CD4-positive, alpha-beta T cell treated with Interleukin-4 for 1 hour (primary cell): ENCODE measurements around the gene LGALS3.
"Not testable (repeated sequence)": the region's sequence is repeated elsewhere in the genome, so short reads cannot be mapped to it uniquely, and the experiment has no call there.

Experiments
- DNase-seq, 2 donors: peaks; one replicate each; pipeline ENCODE4 v3.0.0-alpha.2; 2020 to 2022

Gene LGALS3

GRCh38 chr14:55129086-55129427 is at the start of gene LGALS3:
Gene LGALS3, plus strand, starts transcription at chr14:55129252. Its CDS starts 8,122 bp downstream, at chr14:55137374.
- peak; percentile 20 to 31 for DNase-seq

- not testable (repeated sequence) for DNase-seq
Measured at GRCh38 chr14:55079961-55080360, 49.1 kb upstream of the LGALS3 start.

GRCh38 chr14:55084401-55085059 is 44.5 kb upstream of the LGALS3 start:
- DNase-seq = no peak

- DNase-seq = no peak
Measured at GRCh38 chr14:55085060-55085660, 43.9 kb upstream of the LGALS3 start.

- no peak for DNase-seq
Measured at GRCh38 chr14:55086938-55087337, 42.1 kb upstream of the LGALS3 start.

- no peak for DNase-seq
Measured at GRCh38 chr14:55088356-55088755, 40.7 kb upstream of the LGALS3 start.

- DNase-seq = no peak
Measured at GRCh38 chr14:55092341-55092740, 36.7 kb upstream of the LGALS3 start.

- no peak for DNase-seq
Measured at GRCh38 chr14:55094292-55095157, 34.5 kb upstream of the LGALS3 start.

GRCh38 chr14:55097881-55098560 is 31.0 kb upstream of the LGALS3 start:
- DNase-seq = peak; percentile 48 to 56

- DNase-seq = no peak
Measured at GRCh38 chr14:55098561-55098898, 30.5 kb upstream of the LGALS3 start.

GRCh38 chr14:55099756-55100155 is 29.3 kb upstream of the LGALS3 start:
- DNase-seq = no peak

- DNase-seq = no peak
Measured at GRCh38 chr14:55101698-55102097, 27.4 kb upstream of the LGALS3 start.

GRCh38 chr14:55102141-55102621 is 26.9 kb upstream of the LGALS3 start:
- peak; percentile 43 to 63 for DNase-seq

- DNase-seq = peak; percentile 59 to 65
Measured at GRCh38 chr14:55103005-55103640, 25.9 kb upstream of the LGALS3 start.

GRCh38 chr14:55103971-55104954 is 24.8 kb upstream of the LGALS3 start:
- peak in 1 of 2 donors; percentile 19 for DNase-seq

GRCh38 chr14:55105991-55106390 is 23.1 kb upstream of the LGALS3 start:
- no peak for DNase-seq

- peak; percentile 44 to 73 for DNase-seq
Measured at GRCh38 chr14:55107766-55108554, 21.1 kb upstream of the LGALS3 start.

GRCh38 chr14:55109836-55110235 is 19.2 kb upstream of the LGALS3 start:
- DNase-seq = no peak

GRCh38 chr14:55111122-55111708 is 17.8 kb upstream of the LGALS3 start:
- no peak for DNase-seq

GRCh38 chr14:55114720-55115119 is 14.3 kb upstream of the LGALS3 start:
- no peak for DNase-seq
